H1 (cell line): ENCODE results near the gene MXRA7. TPM values are rescaled to one million over a fixed set of nuclear protein-coding genes. Genes with fewer than 3 reads are reported as not detected.

Experiments used
- CTCF ChIA-PET: fragments of 300-600 bp; sonication (Branson Sonifier 250); formaldehyde crosslinking; loops from one replicate; lab custom pipeline; 2021; ENCODE audit not compliant: partially characterized antibody; lab: Charles Lee
- POLR2A ChIA-PET: fragments of 300-600 bp; sonication (Branson Sonifier 250); formaldehyde crosslinking; loops from one replicate; lab custom pipeline; 2021; ENCODE audit warnings: inconsistent platforms; ENCODE audit not compliant: partially characterized antibody; lab: Charles Lee
- DNase-seq, 2 experiments: peaks; one replicate each; pipeline versions ENCODE4 v3.0.0 to v3.0.0-alpha.2; 2010 to 2022; ENCODE audit warnings: low spot score in 2 of 2, low read depth in 1 of 2, mixed read lengths in 1 of 2
- FAIRE-seq: peaks from 2 replicates; lab custom pipeline; 2011; peaks lifted over from hg19 to GRCh38; lab: Jason Lieb, UNC
- H2AFZ ChIP-seq: 2 replicates; pipeline ENCODE4 v1.8.1; 2012; ENCODE audit warnings: low read length, inconsistent platforms
- H2AK5ac ChIP-seq: 2 replicates; pipeline ENCODE4 v1.6.1; 2013; ENCODE audit warnings: low read depth, low read length
- H2BK120ac ChIP-seq: replicated peaks from 2 replicates; pipeline ENCODE3; 2013; ENCODE audit warnings: low read depth, low read length, inconsistent platforms
- H2BK12ac ChIP-seq: 2 replicates; pipeline ENCODE4 v1.6.1; 2013; ENCODE audit warnings: low read depth, low read length
- H2BK15ac ChIP-seq: 2 replicates; pipeline ENCODE4 v1.6.1; 2013; ENCODE audit warnings: low read length
- H2BK20ac ChIP-seq: 2 replicates; pipeline ENCODE4 v1.6.1; 2013; ENCODE audit warnings: low read length
- H2BK5ac ChIP-seq: 2 replicates; pipeline ENCODE4 v1.6.1; 2013; ENCODE audit warnings: low read depth, low read length
- H3K14ac ChIP-seq: 2 replicates; pipeline ENCODE4 v1.6.1; 2013; ENCODE audit warnings: inconsistent platforms; ENCODE audit not compliant: insufficient read length
- H3K18ac ChIP-seq: 2 replicates; pipeline ENCODE4 v1.6.1; 2013; ENCODE audit warnings: low read length; ENCODE audit errors: extremely low read depth
- H3K23ac ChIP-seq: 2 replicates; pipeline ENCODE4 v1.6.1; 2013; ENCODE audit warnings: inconsistent platforms; ENCODE audit not compliant: insufficient read length
- H3K23me2 ChIP-seq: 2 replicates; pipeline ENCODE4 v1.6.1; 2013; ENCODE audit warnings: low read depth, low read length
- H3K27ac ChIP-seq: 2 replicates; pipeline ENCODE4 v1.6.1; 2011; ENCODE audit warnings: low read depth, low read length, inconsistent platforms
- H3K27me3 ChIP-seq, 4 experiments: replicated peaks in 1 of 4; 1 replicate in 1 of 4; 2 replicates in 3 of 4; pipeline versions ENCODE4 v1.6.1 to v1.8.1; 2011 to 2013; ENCODE audit warnings: low read length in 3 of 4, mild to moderate bottlenecking in 3 of 4, inconsistent platforms in 2 of 4, mixed read lengths in 2 of 4, moderate library complexity in 1 of 4; ENCODE audit not compliant: control insufficient read depth in 3 of 4, insufficient read depth in 3 of 4; ENCODE audit errors: extremely low read depth in 1 of 4
- H3K36me3 ChIP-seq, 4 experiments: 2 replicates each; pipeline versions ENCODE4 v1.6.1 to v1.8.1; 2011 to 2013; ENCODE audit warnings: mild to moderate bottlenecking in 4 of 4, low read length in 3 of 4, moderate library complexity in 2 of 4, control low read depth in 1 of 4, inconsistent platforms in 1 of 4; ENCODE audit not compliant: insufficient read depth in 4 of 4, control insufficient read depth in 2 of 4
- H3K4ac ChIP-seq: replicated peaks from 2 replicates; pipeline ENCODE3; 2013; ENCODE audit warnings: low read length, low read depth, mixed read lengths, inconsistent platforms; ENCODE audit not compliant: insufficient read length
- H3K4me1 ChIP-seq, 4 experiments: replicated peaks in 1 of 4; 1 replicate in 1 of 4; 2 replicates in 3 of 4; pipeline versions ENCODE4 v1.6.1 to v1.8.1; 2011 to 2013; ENCODE audit warnings: low read length in 3 of 4, inconsistent platforms in 2 of 4, mixed read lengths in 1 of 4; ENCODE audit not compliant: insufficient read depth in 4 of 4, control insufficient read depth in 3 of 4
- H3K4me2 ChIP-seq, 2 experiments: 2 replicates each; pipeline versions ENCODE4 v1.6.1 to v1.8.1; 2011 to 2013; ENCODE audit warnings: low read depth in 2 of 2, low read length in 2 of 2, control low read depth in 1 of 2, inconsistent platforms in 1 of 2, mild to moderate bottlenecking in 1 of 2; ENCODE audit not compliant: insufficient read depth in 1 of 2
- H3K4me3 ChIP-seq, 4 experiments: fragments of 200-600, 300-600 bp in 1 of 4; sonication (generic), shearing (Covaris generic), sonication (Bioruptor Twin) in 1 of 4; 2 replicates each; pipeline versions ENCODE4 v1.5.1 to v1.8.1; 2011 to 2016; ENCODE audit warnings: low read length in 4 of 4, low read depth in 3 of 4, control low read depth in 2 of 4, inconsistent platforms in 2 of 4, mild to moderate bottlenecking in 2 of 4, mixed read lengths in 1 of 4, moderate library complexity in 1 of 4; ENCODE audit not compliant: insufficient read depth in 2 of 4; ENCODE audit errors: extremely low read depth in 1 of 4
- H3K56ac ChIP-seq: replicated peaks from 2 replicates; pipeline ENCODE3; 2013; ENCODE audit warnings: low read depth, mild to moderate bottlenecking, mixed read lengths, low read length, inconsistent platforms; ENCODE audit not compliant: insufficient read length
- H3K79me1 ChIP-seq: 2 replicates; pipeline ENCODE4 v1.6.1; 2013; ENCODE audit warnings: low read depth, low read length, control low read depth
- H3K79me2 ChIP-seq, 2 experiments: 2 replicates each; pipeline versions ENCODE4 v1.6.1 to v1.8.1; 2012 to 2013; ENCODE audit warnings: low read length in 2 of 2, mild to moderate bottlenecking in 2 of 2, inconsistent platforms in 1 of 2; ENCODE audit not compliant: insufficient read depth in 2 of 2, control insufficient read depth in 1 of 2
- H3K9ac ChIP-seq, 4 experiments: replicated peaks in 1 of 4; 1 replicate in 1 of 4; 2 replicates in 3 of 4; pipeline versions ENCODE4 v1.6.1 to v1.8.1; 2011 to 2013; ENCODE audit warnings: low read depth in 3 of 4, low read length in 3 of 4, control low read depth in 2 of 4, mild to moderate bottlenecking in 2 of 4, moderate library complexity in 2 of 4, inconsistent platforms in 1 of 4; ENCODE audit errors: extremely low read depth in 1 of 4
- H3K9me3 ChIP-seq, 2 experiments: 2 replicates each; pipeline versions ENCODE4 v1.6.1 to v1.8.1; 2012 to 2013; ENCODE audit warnings: mild to moderate bottlenecking in 2 of 2, moderate library complexity in 2 of 2, control low read depth in 1 of 2, inconsistent platforms in 1 of 2, low read depth in 1 of 2, low read length in 1 of 2, mixed read lengths in 1 of 2; ENCODE audit not compliant: insufficient read depth in 2 of 2
- H4K20me1 ChIP-seq, 2 experiments: replicated peaks in 1 of 2; 2 replicates each; pipeline versions ENCODE3 to v1.8.1; 2011 to 2013; ENCODE audit warnings: inconsistent platforms in 2 of 2, low read length in 2 of 2, mild to moderate bottlenecking in 1 of 2; ENCODE audit not compliant: insufficient read depth in 2 of 2, control insufficient read depth in 1 of 2
- H4K5ac ChIP-seq: 2 replicates; pipeline ENCODE4 v1.6.1; 2013; ENCODE audit warnings: low read length, low read depth, mixed read lengths, inconsistent platforms; ENCODE audit not compliant: insufficient read length
- H4K8ac ChIP-seq: 2 replicates; pipeline ENCODE4 v1.8.0; 2013; ENCODE audit warnings: mild to moderate bottlenecking, moderate library complexity, low read length, inconsistent platforms; ENCODE audit not compliant: insufficient read depth; ENCODE audit errors: extremely low read depth
- H4K91ac ChIP-seq: replicated peaks from 2 replicates; pipeline ENCODE3; 2013; ENCODE audit warnings: low read length, mixed read lengths, inconsistent platforms; ENCODE audit not compliant: insufficient read length
- E2F6 ChIP-seq: IDR thresholded peaks from 2 replicates; pipeline ENCODE4 v1.6.1; 2012; ENCODE audit warnings: inconsistent platforms
- SIN3A ChIP-seq, 2 experiments: IDR thresholded peaks in 1 of 2; conservative IDR thresholded peaks in 1 of 2; 2 replicates each; pipeline ENCODE4 v1.6.1; 2011 to 2012; ENCODE audit warnings: low read length in 2 of 2, improper control_type of control experiment in 1 of 2, low read depth in 1 of 2, mild to moderate bottlenecking in 1 of 2
- WGBS, 2 experiments: shearing (Covaris generic) in 1 of 2; methylation state at CpG; one replicate each; pipeline versions ENCODE4 v1.1.6 to v1.1.7; 2013 to 2015; ENCODE audit warnings: low lambda C conversion rate in 2 of 2, mixed read lengths in 2 of 2, inconsistent platforms in 1 of 2, low coverage in 1 of 2, missing lambda C conversion rate in 1 of 2; ENCODE audit not compliant: insufficient replicate concordance in 2 of 2, insufficient coverage in 1 of 2, insufficient read length in 1 of 2; ENCODE audit errors: extremely low coverage in 1 of 2, missing lambda C conversion rate in 1 of 2; 5-methylcytosine and 5-hydroxymethylcytosine counted together
- polyA plus RNA-seq, 7 experiments: library from polyadenylated mRNA; depleted of rRNA in 3 of 7; stranded (reverse) in 5 of 7; unstranded in 2 of 7; fragments of >200 nt in 5 of 7; fragments of 200-250 nt in 2 of 7; gene quantifications; 1 replicate in 5 of 7; 2 replicates in 1 of 7; 4 replicates in 1 of 7; pipeline versions ENCODE4 v1.2.1 to v1.2.3, GENCODE V29; 2011 to 2013; ENCODE audit warnings: missing spikeins in 2 of 7, mixed read lengths in 2 of 7
- total RNA-seq: library from RNA; stranded (reverse); fragmentation: NEBNext Ultra II Directional; extraction: Animal tissue kit (Norgen Biotek cat#: 25700); gene quantifications from 2 replicates; pipeline ENCODE4 v1.2.1, GENCODE V29; 2021

MXRA7 gene
- total and polyA plus RNA-seq, 2 of the 8 experiments (the other 6 are each of a cell fraction or from before 2014, with no cell fraction given) = 17.8 to 26.6 TPM

- POLR2A ChIA-PET = interaction anchor here (0.8 to 1.5 kb wide), 6 partner anchors 9 to 141 kb away, joined by 3 to 4 read pairs (median 3); no protein-coding TSS in a partner anchor
- no peaks in the 10 kb centered on the region for H4K20me1 ChIP-seq
Observed at GRCh38 chr17:76700617-76701470, 9.9 kb downstream of the MXRA7 start.

More at GRCh38 chr17:76700617-76701470, 9.9 kb downstream of the MXRA7 start:
- H3K27ac ChIP-seq = no peak overlapping the region
- H3K27me3 ChIP-seq = no peaks in the 10 kb centered on the region; a peak in 1 of 7 replicates
- H3K18ac ChIP-seq = peak overlapping the region; percentile 85; the same call in 1 of the 2 replicates
- H2AFZ ChIP-seq = no peak overlapping the region
- H4K91ac ChIP-seq = peak overlapping the region; percentile 23
- no peak overlapping the region for H2BK15ac ChIP-seq
- H3K4me2 ChIP-seq = peak overlapping the region; percentile 15 to 27; a peak in 3 of 4 replicates
- H2AK5ac ChIP-seq = no peak overlapping the region
- no peak overlapping the region for H3K14ac ChIP-seq
- peak overlapping the region; percentile 76; the same call in 1 of the 2 replicates for H2BK12ac ChIP-seq
- TF ChIP-seq E2F6 (no peak), SIN3A (conservative IDR thresholded peaks at IDR 0.05 in 1 of 2, IDR thresholded peaks at IDR 0.05 in 1 of 2; ENCODE audit: low read depth in 1 of 2, low read length in 2 of 2) (0 out of 4 replicates have a peak, but pooled peaks of 1 of the 2 experiments have one; percentile 45)
- H3K4me1 ChIP-seq = peaks cover 0 to 29% (median 23%) of the 10 kb centered on the region in 4 experiments; a peak in 6 of 7 replicates
- H3K56ac ChIP-seq = no peak overlapping the region
- H3K79me2 ChIP-seq = no peaks in the 10 kb centered on the region
- 74% methylated on average over 31 of the region's 33 CpGs; no CpG with 5 or more reads in 1 of the 2 experiments for WGBS, 2 experiments
- H3K9ac ChIP-seq = no peak overlapping the region
- no peak overlapping the region for H2BK120ac ChIP-seq
- no peaks in the 10 kb centered on the region for H3K36me3 ChIP-seq
- H3K23ac ChIP-seq = no peak overlapping the region
- peaks cover 3% of the 10 kb centered on the region; the same call in 1 of the 2 replicates for H3K79me1 ChIP-seq
- H3K9me3 ChIP-seq = no peaks in the 10 kb centered on the region
- peak overlapping the region; percentile 67; the same call in 1 of the 2 replicates for H2BK5ac ChIP-seq
- H4K5ac ChIP-seq = no peak overlapping the region
- no peak overlapping the region for H4K8ac ChIP-seq
- no peak overlapping the region for H3K4ac ChIP-seq
- CTCF ChIA-PET = interaction anchor here (0.7 to 3.9 kb wide), 7 partner anchors 9 to 77 kb away, joined by 3 to 24 read pairs (median 7); no protein-coding TSS in a partner anchor
- H3K23me2 ChIP-seq = no peaks in the 10 kb centered on the region
- FAIRE-seq = no peak
- no peak overlapping the region for H3K4me3 ChIP-seq
- peak overlapping the region; percentile 32; the same call in 1 of the 2 replicates for H2BK20ac ChIP-seq
- no peak for DNase-seq
